GM21717 (cell line): ENCODE data around the gene ADAM29.
"Not testable (repeated sequence)": the region's sequence is repeated elsewhere in the genome, so short reads cannot be mapped to it uniquely, and the experiment has no call there.

Experiments
- ATAC-seq: cut with Tn5 transposase; IDR thresholded peaks from one replicate; pipeline ENCODE4 v1.9.1; 2021; ENCODE audit warnings: mild to moderate bottlenecking, moderate library complexity; ENCODE audit not compliant: unreplicated experiment

The ADAM29 gene

GRCh38 chr4:174946246-174946645 lies 28.1 kb downstream of the ADAM29 start:
- ATAC-seq, result no peak

GRCh38 chr4:174948826-174949225 lies 30.7 kb downstream of the ADAM29 start:
- ATAC-seq, result no peak

- no peak for ATAC-seq
These were observed 54.8 kb downstream of the ADAM29 start for GRCh38 chr4:174972911-174973310.

DNA sequence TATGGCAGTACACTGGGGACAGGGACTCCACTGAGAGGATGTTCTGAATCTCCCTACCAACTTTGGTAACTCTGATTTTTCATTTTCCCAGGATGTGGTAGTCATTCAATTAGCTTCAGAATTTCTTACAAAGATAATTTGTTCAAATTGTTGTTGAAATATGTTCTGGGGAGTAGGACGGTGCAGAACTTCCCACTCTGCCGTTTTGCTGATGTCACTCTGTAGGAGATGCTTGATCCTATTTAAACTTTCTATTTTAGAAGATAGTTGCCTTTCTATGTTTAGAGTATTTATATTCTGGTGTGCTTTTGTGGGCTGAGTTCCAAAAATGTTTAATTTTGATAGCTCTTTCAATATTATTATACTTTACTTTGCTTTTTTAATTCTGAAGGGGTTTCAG lies 55.2 kb downstream of the ADAM29 start:
- no peak for ATAC-seq

GRCh38 chr4:174983128-174983750 lies 65.1 kb downstream of the ADAM29 start:
- ATAC-seq, result no peak

GRCh38 chr4:174983870-174984269 lies 65.7 kb downstream of the ADAM29 start:
- not testable (repeated sequence) for ATAC-seq

DNA sequence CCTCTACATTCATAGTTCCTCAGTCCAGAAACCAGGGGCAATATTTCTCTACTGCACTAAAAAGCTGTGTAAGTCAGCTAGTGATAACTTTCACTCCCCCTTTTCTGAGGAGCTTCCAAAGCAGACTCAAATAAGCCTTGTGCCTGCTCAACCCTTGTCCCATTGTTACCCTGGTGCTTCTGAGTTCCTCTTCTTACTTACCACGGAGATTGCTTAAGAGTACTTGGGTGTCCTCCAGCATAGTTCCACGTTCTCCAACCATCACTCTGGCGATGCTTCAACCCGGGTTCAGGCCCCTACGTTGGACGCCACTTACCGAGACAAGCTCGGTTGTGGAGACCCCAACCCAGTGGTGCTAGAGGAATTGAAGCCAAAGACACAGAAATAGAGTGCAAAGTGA lies 71.6 kb downstream of the ADAM29 start:
- ATAC-seq, result no peak

DNA sequence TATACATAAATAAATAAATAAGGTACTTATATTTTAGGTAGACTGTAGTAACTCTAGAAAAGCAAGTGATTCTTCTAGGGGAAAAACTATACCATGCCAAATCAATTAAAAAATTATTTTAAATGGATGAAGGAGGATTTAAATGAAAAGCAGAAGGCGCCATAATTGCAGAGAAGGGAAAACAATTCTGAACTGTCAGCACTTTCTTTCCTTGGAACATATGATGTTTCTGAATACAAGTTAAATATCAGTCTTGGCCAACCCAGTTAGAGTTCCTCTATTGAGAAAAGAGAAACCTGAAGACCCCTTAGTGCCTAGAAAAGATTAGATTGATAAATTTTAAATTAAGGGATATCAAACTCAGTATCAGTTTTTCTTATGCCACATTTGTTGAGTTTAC lies 75.8 kb downstream of the ADAM29 start:
- no peak for ATAC-seq

DNA sequence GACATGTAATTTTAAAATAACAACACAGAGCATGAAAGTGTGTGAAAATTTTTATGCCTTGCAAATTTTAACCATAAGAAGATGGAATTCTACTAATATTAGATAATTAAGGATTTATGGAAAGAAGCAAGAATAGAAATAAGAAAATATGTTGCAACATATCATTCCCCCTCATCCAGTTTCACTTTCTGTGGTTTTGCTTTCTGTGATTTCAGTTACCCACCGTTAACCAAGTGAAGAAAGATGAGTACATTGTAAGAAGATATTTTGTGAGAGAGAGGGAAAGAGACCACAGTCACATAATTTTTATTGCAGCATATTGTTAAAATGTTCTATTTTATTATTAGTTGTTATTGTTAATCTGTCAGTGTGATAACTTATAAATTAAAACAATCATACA lies 77.9 kb downstream of the ADAM29 start:
- ATAC-seq, result no peak

DNA sequence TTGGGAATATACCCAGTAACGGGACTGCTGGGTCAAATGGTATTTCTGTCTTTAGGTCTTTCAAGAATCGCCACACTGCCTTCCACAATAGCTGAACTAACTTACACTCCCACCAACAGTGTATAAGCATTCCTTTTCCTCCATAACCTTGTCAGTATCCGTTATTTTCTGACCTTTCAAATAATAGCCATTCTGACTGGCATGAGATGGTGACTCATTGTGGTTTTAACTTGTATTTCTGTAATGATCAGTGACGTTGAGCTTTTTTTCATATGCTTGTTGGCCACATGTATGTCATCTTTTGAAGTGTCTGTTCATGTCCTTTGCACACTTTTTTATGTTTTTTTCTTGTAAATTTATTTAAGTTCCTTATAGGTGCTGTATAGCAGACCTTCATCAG lies 81.2 kb downstream of the ADAM29 start:
- ATAC-seq, result no peak

GRCh38 chr4:175017751-175018150 lies 99.6 kb downstream of the ADAM29 start:
- no peak for ATAC-seq

DNA sequence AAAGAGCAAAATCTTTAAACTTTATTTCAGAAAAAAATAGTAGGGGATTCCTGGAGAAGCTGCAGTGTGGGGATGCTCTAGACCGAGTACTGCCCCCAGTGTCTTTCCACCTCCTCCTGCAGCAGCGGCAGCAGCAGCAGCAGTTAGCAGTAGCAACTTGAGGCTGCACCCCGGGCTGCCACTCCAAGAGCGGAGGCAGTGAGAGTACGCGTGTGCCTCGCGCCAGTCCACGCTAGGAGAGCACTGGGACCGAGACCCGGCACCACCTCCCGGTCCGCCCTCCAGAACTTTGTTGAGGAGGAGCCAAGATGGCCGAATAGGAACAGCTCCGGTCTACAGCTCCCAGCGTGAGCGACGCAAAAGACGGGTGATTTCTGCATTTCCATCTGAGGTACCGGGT lies 101.3 kb downstream of the ADAM29 start:
- not testable (repeated sequence) for ATAC-seq
